HG03521 (cell line): ENCODE measurements around the gene SMARCC2.

Experiments used
- ATAC-seq: cut with Tn5 transposase; IDR thresholded peaks from one replicate; pipeline ENCODE4 v1.9.1; 2021; ENCODE audit warnings: mild to moderate bottlenecking, moderate library complexity; ENCODE audit not compliant: unreplicated experiment

Gene SMARCC2

GRCh38 chr12:56189099-56189917 is at the start of gene SMARCC2:
Gene SMARCC2 (minus strand): TSS chr12:56189483. CDS start chr12:56189461, 22 bp downstream.
- peak; percentile 79 for ATAC-seq

DNA sequence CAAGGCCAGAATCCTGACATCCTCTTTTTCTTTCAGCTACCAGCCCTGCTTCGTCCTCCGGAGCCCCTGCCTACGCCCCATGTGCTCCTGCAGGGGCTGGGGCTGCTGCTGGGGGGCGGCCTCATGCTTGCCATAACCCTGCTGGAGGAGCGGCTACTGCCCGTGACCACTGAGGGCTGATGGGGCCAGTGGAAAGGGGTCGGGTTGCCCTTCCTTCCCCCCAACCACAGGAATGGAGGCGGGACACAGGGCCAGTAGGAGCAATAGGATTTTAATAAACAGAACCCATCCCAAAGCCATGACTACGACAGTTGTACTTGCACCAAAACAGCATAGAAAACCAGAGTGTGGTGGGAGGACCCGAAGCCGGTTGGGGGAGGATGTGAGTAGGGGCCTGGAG is 48.3 kb upstream of the SMARCC2 start:
- ATAC-seq: no peak

DNA sequence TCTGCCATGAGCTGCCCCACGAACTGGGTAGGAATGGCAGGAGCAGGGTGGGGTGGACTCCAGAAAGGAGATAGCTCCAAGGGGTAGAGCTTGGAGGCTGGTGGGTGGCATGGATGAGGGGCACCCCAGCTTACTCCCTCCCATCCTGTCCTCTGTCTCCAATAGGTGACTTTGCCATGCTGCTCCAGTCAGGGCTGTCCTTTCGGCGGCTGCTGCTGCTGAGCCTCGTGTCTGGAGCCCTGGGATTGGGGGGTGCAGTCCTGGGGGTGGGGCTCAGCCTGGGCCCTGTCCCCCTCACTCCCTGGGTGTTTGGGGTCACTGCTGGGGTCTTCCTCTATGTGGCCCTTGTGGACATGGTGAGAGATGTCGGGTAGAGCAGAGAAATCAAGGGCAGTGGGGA is 47.7 kb upstream of the SMARCC2 start:
- no peak for ATAC-seq

DNA sequence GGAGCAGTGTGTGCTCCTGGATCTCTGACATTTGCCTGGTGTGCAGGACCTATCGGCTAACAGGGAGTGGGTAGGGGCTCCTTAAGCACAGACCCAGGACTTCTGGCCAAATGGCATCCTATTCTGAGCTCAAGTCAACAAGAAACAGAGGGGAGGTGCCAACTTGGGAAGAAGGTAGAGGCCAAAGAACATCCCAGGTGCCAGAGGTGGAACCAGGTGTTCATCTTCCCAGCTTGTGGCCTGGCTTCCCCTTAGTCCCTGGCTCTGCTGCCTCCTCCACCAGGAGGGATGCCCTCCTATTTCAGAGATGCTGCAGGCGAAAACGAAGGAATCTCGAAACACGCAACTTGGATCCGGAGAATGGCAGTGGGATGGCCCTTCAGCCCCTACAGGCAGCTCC is 46.8 kb upstream of the SMARCC2 start:
- ATAC-seq: no peak

DNA sequence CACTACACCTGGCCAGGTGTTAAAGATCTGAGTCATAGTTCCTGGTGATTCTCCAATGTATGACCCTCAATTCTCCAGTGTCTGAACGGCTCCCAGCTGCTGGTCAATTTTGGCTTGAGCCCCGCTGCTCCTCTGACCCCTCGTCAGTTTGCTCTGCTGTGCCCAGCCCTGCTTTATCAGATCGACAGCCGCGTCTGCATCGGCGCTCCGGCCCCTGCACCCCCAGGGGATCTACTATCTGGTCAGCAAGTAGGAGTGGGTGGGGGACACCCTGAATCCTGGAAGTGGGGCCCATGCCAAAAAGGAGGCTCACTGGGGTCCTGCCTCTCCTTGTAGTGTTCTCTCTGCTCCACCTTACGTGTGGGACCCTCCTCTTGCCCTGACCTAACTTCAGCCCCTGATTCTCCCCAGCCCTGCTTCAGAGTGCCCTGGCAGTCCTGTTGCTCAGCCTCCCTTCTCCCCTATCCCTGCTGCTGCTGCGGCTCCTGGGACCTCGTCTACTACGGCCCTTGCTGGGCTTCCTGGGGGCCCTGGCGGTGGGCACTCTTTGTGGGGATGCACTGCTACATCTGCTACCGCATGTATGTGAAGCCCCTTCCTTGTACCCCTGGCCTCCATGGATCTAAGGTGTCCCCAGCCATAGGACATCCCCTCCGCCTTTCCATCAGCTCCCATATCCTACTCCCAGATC is 45.6 kb upstream of the SMARCC2 start:
- no peak for ATAC-seq

DNA sequence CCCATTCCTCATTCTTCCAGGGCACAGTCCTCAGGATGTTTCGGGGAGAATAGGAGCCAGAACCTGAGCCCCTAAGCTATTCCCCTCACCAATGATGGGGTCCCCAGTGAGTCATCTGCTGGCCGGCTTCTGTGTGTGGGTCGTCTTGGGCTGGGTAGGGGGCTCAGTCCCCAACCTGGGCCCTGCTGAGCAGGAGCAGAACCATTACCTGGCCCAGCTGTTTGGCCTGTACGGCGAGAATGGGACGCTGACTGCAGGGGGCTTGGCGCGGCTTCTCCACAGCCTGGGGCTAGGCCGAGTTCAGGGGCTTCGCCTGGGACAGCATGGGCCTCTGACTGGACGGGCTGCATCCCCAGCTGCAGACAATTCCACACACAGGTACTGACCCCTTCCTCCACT is 41.9 kb upstream of the SMARCC2 start:
- ATAC-seq: no peak

GRCh38 chr12:56230432-56231183 is 41.3 kb upstream of the SMARCC2 start:
- no peak for ATAC-seq

GRCh38 chr12:56229916-56230431 is 40.7 kb upstream of the SMARCC2 start, which contains the start of gene SLC39A5:
Gene SLC39A5 (plus strand): TSS chr12:56230051. CDS start chr12:56231275, 1,224 bp downstream.
- ATAC-seq: no peak

- ATAC-seq: no peak
Observed at GRCh38 chr12:56229082-56229481, 39.8 kb upstream of the SMARCC2 start.

DNA sequence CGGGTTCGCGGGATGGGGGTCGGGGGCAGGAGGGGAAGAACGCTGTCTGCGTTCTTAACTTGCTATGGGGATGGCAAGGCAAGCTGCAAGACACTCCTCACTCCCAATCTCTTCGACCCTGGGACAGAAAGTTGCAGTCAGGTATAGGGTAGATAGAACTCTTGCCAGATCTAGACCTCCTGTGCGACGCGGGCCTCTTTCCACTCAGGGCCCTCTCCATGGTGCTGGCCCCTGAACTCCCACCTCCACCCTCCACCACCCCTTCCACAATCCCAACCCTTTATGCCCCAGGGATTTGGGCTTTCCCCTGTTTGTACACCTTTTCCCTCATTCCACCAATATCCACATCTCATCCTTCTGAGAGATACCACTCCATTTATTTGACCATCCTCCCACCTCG is 35.7 kb upstream of the SMARCC2 start:
- no peak for ATAC-seq

DNA sequence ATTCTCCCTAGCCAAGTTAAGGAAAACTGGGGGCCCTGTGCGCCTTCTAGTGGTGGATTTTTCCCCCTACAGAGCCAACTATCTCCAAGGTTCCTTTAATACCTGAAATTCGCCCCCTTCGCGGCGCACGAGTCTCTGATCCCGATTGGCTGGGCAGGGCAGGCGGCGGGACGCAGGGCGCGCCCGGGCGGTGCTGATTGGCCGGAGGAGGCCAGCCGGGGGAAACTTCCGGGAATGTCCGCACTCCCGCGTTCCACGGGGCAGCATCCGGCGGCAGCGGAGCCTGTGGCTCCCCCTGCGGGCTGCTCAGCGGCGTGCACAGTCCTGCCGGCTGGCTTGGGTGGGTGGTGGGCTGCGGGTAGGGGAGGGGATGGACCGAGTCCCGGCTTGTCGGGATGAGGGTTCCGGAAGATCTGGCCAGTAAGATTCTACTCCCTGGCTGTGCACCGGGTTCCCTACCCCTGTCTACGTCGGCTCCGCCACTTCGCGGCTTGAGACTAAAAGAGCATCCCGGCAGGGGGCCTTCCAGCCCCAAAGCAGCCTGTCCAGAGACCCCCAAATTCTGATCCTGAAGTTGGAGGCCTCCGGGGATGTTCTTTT is 34.9 kb upstream of the SMARCC2 start, which contains the start of gene NABP2:
Gene NABP2 (plus strand): TSS at position 241 of the 600 bp plus-strand sequence. CDS start 515 bp downstream, outside the sequence.
- ATAC-seq: peak; percentile 79

DNA sequence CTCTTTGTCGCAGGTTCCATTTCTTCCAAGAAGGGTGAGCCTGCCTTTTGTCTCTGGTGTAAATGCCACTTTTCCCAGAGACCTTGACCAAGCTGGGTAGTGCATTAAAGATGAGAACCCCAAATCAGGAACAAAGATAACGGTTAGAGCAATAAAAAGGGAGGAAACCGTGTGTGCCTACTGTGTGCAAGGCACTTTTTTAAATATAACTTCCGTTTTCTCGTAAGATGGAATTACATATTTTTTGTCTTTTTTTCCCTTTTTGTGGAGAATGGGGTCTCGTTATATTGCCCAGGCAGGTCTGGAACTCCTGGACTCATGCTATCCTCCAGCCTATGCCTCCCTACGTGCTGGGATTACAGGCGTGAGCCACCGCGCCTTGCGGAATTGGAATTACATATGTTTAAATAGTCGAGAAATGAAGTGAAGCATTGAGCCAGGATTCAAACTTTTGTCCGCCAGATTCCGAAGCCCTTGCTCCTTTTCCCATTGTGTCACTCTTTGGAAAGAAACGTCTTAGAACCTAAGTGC is 34.4 kb upstream of the SMARCC2 start:
- no peak for ATAC-seq

GRCh38 chr12:56222531-56222895 is 33.2 kb upstream of the SMARCC2 start:
- ATAC-seq: no peak

- peak; percentile 68 for ATAC-seq
Observed at GRCh38 chr12:56221757-56222530, 32.7 kb upstream of the SMARCC2 start, which contains the start of gene RNF41. Gene RNF41 (minus strand): TSS chr12:56221922. CDS start chr12:56214047, 7,875 bp downstream.

DNA sequence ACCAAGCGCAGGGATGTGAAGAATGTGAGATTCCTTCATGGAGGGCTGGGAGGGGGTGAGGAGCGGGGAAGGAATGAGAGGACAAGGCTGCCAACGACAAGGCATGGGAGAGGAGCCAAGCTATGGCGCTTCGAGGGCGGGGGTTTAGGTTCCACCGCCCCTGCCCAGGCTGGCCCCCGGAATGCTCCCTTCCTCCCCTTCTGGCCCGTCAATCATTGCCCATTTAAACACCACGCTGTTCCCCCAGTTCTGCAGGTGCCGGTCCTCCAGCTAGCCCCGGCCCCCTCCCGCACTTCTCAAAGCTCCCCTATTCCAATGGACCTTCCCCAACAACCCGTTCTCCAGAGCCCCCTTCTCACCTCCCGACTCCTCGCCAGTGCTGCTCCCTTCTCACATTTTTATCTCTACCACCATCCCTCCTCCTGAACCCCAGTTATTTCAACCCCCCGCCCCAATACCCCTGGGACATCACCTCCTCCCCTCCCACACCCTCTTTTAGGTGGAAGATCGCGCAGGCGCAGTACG is 32.0 kb upstream of the SMARCC2 start:
- peak; percentile 13 for ATAC-seq

DNA sequence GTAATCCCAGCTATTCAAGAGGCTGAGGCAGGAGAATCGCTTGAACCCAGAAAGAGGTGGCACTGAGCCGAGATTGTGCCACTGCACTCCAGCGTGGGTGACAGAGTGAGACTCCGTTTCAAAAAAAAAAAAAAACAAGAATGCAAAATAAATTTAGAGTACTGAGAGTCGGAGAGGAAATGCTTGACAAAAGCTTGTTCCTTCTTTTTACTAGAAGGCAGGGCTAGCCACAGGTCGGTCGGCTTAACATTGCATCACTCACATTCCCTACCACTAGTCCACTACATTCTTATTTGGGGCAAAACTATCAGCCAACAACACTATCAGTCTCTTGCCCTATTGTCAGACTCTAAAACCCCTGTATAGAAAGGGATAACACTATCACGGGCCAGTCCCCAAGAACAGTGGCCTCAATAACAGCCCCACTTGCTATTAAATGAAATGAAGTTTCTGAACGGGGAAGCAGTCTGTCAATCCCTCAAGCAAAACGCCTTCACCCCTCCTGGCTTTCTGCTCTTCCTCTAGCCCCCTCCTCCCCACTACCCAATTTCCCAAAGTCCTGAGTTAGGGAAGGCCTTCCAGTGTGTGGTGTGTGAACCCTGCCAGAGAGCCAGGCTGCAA is 31.4 kb upstream of the SMARCC2 start:
- no peak for ATAC-seq

DNA sequence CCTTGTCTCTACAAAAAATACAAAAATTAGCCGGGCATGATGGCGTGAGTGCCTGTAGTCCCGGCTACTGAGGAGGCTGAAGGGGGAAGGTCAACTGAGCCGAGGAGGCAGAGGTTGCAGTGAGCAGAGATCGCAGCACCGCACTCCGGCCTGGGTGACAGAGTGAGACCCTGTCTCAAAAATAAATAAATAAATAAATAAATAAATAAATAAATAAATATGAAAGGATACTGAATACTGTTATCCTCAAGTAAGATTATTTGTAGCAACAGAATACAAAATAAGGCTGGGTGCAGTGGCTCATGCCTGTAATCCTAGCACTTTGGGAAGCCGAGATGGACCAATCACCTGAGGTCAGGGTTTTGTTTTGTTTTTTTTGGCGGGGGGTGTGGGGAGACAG is 30.6 kb upstream of the SMARCC2 start:
- no peak for ATAC-seq

DNA sequence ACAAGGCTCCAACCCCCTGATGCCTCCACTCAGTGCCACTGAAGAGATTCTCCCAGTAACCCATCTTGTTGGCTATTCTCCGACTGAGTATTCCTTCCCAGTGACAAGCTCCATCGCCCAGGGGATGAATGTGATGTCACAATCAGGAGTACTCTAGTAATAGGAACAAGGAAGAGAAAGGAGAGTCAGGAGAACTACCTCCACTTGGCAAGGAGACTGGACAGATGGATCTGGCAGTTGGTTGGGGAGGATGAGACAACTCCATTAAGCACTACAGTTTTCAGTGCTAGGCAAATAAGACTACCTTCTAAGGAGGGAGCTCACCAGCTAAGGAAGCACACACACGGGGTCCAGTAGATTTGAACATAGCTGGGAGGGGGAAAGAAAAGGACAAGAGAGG is 27.2 kb upstream of the SMARCC2 start:
- no peak for ATAC-seq

GRCh38 chr12:56213878-56214277 is 24.6 kb upstream of the SMARCC2 start:
- no peak for ATAC-seq
